NCI-H146 treated with DMSO at 0.1 percent for 48 hours (cell line): Measurements from ENCODE around the gene PGM1.

Experiments used
- DNase-seq: peaks from one replicate; lab custom pipeline; 2025; ENCODE audit not compliant: unreplicated experiment; lab: John Stamatoyannopoulos, UW

Gene PGM1

GRCh38 chr1:63630666-63631065 lies 37.5 kb downstream of the PGM1 start:
- DNase-seq: no peak

GRCh38 chr1:63632110-63632509 lies 38.9 kb downstream of the PGM1 start:
- no peak for DNase-seq

- no peak for DNase-seq
These were observed 40.1 kb downstream of the PGM1 start for GRCh38 chr1:63633281-63633680.

GRCh38 chr1:63634471-63634870 lies 41.3 kb downstream of the PGM1 start:
- DNase-seq: no peak

- DNase-seq: no peak
These were observed 42.5 kb downstream of the PGM1 start for GRCh38 chr1:63635681-63636080.

- no peak for DNase-seq
These were observed 43.2 kb downstream of the PGM1 start for GRCh38 chr1:63636192-63637105.

- no peak for DNase-seq
These were observed 45.3 kb downstream of the PGM1 start for GRCh38 chr1:63638471-63638870.

GRCh38 chr1:63638875-63639274 lies 45.7 kb downstream of the PGM1 start:
- DNase-seq: no peak

GRCh38 chr1:63640633-63641567 lies 47.7 kb downstream of the PGM1 start:
- no peak for DNase-seq

GRCh38 chr1:63641615-63642014 lies 48.4 kb downstream of the PGM1 start:
- DNase-seq: no peak

GRCh38 chr1:63642901-63643300 lies 49.7 kb downstream of the PGM1 start:
- DNase-seq: no peak

- DNase-seq: no peak
These were observed 50.3 kb downstream of the PGM1 start for GRCh38 chr1:63643517-63643916.

- DNase-seq: no peak
These were observed 50.7 kb downstream of the PGM1 start for GRCh38 chr1:63643926-63644325.

- DNase-seq: no peak
These were observed 52.1 kb downstream of the PGM1 start for GRCh38 chr1:63645317-63645716.

- no peak for DNase-seq
These were observed 55.5 kb downstream of the PGM1 start for GRCh38 chr1:63648689-63649088.

- DNase-seq: no peak
These were observed 58.0 kb downstream of the PGM1 start for GRCh38 chr1:63651161-63651701.

- no peak for DNase-seq
These were observed 60.8 kb downstream of the PGM1 start for GRCh38 chr1:63653976-63654375.

- no peak for DNase-seq
These were observed 66.2 kb downstream of the PGM1 start for GRCh38 chr1:63659448-63659847.

GRCh38 chr1:63662056-63662836 lies 69.0 kb downstream of the PGM1 start:
- no peak for DNase-seq

GRCh38 chr1:63662841-63663240 lies 69.6 kb downstream of the PGM1 start:
- DNase-seq: no peak

GRCh38 chr1:63663301-63663700 lies 70.1 kb downstream of the PGM1 start:
- DNase-seq: no peak
